GM18909 (cell line): ENCODE measurements around the gene SLX9.
"Not testable (repeated sequence)": the region's sequence is repeated elsewhere in the genome, so short reads cannot be mapped to it uniquely, and the experiment has no call there.

ENCODE experiments used
- ATAC-seq: cut with Tn5 transposase; IDR thresholded peaks from one replicate; pipeline ENCODE4 v1.9.1; 2021; ENCODE audit warnings: mild to moderate bottlenecking; ENCODE audit not compliant: unreplicated experiment, poor library complexity

Gene SLX9

DNA sequence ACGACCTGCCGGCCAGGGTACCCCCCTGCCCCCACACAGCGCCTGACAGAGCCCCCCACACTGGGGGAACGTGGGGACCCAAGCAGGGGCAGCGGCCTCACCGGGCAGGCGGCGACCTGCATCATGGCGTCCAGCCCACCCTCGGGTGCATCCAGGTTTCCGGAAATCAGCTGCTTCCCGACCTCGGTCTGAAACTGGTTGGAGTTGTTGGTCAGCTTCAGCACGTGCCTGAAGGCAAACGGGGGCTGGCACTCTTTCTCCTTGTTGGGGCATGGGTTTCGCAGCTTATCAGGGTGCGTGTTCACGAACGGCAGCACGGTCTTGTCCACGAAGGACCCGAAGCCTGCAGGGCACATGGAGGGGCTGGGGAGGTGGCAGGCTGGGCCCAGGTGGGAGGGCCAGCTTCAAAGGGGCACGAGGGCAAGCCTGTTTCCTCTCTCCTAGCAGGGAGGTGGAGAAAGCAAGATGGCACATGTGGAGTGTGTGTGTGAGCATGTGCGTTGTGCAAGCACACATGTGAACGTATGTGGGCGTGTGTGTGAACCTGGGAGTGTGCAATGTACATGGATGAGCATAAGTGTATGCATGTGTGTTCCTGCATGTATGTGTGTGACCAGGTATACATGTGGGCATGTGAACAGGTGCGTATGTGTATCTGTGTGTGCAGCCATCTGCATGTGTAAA lies 38.3 kb upstream of the SLX9 start:
- ATAC-seq, result no peak

DNA sequence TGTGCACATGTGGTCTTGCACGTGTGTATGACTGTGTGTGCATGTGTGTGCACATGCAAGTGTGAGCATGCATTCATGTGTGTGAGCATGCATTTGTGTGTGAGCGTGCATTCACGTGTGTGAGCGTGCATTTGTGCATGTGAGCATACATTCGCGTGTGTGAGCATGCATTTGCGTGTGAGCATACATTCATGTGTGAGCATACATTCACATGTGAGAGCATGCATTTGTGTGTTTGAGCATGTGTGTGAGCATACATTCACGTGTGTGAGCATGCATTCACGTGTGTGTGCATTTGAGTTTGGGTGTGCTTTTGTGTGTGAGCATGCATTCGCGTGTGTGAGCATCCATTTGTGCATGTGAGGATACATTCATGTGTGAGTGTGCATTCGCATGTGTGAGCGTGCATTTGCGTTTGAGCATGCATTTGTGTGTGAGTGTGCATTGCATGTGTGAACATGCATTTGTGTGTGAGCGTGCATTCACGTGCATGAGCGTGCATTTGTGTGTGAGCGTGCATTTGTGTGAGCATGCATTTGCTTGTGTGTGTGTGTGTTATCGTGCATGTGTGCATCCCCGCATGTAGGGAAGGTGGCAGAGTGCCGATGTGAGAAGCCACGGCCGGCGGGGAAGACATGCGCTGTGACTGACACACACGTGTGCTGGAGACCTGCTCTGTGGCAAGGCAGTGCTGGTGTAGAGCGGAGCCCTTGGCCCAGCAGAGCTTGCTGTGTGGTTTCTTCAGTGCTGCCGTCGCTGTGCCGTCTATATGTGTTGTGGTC lies 37.4 kb upstream of the SLX9 start:
- ATAC-seq, result no peak

DNA sequence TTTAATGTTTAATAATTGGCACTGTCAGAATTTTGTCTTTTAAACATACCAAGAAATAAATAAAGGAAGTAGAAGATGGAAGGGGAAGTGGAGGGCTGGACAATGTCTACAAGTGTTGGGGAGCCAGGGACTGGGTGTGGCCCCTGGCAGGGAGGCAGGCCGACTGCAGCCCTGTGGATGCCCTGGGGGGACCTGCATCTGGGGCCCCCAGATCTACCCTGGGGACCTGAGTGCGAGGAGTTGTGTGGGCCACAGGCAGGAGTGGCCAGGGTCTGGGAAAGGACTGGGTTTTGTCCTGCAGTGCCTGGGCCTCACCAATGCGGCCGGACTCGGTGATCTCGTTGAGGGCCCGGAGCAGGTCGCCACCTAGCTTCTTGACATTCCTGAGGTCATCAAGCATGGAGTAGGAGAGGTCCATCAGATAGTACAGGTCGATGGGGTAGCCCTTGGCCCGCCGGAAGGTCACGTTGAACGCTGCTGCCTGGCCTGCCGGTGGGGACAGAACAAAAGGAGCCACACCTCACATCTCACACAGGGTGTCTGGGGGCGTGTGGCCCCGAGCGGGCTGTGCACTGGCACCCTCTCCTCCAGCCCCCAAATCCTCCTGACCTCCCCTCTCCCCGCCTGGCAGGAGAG lies 36.7 kb upstream of the SLX9 start:
- no peak for ATAC-seq

DNA sequence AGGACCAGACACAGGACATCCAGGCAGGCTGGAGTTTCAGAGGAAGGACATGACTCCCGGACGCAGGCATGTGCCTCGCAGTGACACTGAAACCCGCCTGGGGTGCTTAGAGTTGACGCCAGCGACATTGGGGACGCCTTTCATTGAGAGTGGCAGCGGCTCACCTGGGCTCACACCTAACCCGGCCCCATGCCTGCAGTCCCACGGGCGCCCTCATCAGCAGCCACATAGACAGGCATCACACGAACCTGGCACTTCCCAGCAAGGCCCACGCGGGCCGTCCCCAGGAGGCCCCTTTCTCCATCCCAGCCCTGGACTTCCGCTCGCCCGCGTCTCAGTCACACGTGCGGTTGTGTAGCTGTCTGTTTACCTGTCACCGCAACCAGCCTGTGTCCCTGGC lies 36.1 kb upstream of the SLX9 start:
- no peak for ATAC-seq

DNA sequence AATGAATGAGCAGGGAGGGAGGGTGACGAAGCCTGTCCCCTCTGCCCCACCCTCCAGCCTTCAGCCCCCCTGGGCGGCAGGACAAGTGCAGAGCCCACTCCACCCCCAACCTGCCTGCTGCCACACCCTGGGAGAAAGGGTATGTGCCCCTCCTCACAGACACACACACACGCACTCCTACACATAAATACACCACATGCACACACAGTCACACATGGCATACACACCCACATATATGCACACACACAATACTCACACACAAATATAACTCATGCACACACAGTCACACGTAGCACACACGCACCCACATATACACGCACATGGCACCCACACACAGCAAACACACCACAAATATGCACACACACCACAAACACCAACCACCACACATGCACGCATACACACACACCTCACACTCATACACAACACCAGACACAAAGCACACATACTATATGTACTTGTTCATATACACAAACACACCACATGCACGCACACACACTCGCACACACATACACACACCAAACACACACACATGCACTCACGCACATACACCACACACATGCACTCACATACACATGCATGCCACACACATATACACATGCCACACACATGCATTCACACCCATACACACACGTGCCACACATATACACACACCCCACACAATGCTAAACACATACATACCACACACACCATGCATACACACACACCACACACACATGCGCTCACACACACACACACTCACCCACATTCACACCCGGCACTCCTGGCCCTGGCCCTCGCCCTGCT lies 35.5 kb upstream of the SLX9 start:
- ATAC-seq, result no peak

DNA sequence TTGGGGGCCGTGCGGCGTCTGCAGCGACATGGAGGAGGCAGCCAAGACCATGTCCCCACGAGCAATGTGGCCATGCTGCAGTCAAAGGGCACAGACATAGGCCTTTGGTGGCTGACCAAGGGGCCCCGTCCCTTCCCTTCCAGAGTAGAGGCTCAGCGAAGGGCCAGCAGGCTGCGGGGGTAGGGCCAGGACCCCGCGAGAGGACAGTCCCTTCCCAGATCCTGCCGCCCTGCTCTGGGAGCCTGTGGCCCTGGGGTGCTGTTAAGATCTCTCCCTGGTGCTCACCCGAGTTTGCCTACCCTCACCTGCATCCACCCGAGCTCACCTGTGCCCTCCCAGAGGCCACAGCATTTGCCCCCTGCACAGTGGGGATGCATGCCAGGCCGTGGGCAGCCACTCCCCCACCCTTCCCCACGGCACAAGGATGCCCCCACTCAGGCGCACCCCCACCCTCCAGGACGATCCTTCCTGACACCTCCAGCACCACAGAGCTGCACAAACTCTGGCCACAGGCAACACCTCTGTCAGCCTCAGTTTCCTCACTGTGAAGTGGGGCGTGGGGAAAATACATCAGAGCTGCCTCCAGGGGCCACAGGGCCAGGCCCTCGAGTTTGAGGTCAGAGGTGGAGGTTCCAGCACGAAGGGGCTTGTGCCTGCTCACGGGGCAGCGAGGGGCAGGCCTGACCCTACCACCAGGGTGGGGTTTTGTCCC lies 34.7 kb upstream of the SLX9 start:
- no peak for ATAC-seq

DNA sequence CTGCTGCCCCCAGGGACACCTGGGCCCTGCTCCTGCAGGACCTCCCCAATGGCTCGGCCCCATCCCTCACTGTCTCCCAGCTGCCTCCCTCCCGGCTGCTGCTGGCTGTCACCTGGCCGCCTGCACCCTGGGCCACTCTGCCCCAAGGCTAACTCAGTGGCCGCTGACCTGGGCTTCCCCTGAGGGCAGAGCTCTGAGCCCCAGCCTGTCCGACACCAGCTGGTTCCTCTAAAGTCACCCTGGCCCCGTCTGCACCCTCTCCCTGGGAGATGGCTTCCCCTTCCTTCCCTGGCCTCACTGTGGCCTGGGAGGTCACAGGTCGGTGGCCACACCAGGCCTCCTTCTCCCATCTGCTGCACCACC lies 34.1 kb upstream of the SLX9 start:
- no peak for ATAC-seq

DNA sequence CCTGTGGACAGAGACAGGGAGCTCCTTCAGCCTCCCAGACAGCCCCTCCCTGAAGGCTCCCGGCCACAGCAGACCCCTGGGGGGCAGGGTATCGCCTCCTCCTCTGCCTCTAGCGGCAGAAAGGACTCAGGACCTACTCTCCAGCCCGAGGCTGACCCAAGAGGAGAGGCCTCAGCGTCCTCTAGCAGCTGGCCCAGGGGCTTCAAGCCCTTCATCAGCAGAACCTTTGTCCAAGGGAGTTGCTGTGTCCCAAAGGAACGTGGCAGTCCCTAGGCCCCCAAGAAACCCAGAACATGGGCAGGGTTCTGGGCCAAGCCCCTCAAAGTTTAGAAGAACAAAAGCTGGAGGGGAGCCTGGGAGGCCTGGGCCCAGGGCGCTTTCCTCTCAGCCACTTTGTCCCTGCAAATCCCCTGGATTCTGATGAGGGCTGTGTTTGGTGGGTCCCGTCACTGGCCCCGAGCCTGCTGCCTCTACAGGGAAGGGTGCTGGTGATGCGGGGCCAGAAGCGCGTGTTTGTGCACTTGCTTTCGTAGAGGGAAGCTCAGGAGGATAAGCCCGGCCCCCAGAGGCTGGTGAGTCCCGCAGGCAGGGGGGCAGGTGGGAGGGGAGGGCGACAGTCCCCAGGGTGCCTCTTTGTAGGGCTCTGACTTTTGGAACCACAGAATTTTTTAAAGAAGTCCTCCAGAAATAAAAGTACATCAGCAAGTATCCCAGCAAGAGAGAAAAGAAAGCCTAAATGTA lies 32.4 kb upstream of the SLX9 start:
- ATAC-seq, result no peak

DNA sequence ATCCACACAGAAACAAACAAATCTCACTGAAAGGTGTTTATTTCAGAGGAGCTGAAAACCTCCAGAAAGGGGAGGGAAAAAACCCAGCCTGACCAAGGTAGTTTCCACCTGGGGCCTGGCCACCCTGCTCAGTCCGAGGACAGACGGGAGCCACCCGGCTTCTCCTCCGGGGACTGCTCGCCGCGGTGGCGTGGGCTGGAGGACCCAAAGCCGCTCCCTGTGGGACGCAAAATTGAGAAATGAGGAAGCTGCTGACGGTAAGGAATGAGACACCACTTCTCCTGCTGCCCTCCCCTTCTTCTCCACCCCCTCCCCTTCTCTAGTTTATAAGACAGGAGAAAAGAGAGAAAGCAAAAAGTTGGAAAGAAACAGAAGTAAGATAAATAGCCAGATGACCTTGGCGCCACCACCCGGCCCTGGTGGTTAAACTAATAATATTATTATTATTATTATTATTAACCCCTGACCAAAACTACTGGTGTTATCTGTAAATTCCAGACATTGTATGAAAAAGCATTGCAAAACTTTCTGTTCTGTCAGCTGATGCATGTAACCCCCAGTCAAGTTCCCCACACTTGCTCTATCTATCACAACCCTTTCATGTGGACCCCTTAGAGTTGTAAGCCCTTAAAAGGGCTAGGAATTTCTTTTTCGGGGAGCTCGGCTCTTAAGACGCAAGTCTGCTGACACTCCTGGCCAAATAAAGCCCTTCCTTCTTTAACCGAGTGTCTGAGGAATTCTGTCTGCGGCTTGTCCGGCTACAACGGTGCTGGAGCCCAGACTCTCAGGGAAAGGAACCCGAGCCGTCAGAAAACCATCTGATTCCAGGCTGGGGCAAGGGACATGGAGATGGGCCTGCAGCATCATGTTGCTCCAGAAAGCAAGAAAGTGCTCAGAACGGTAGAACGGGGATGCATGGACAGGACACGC lies 31.6 kb upstream of the SLX9 start:
- ATAC-seq, result no peak

DNA sequence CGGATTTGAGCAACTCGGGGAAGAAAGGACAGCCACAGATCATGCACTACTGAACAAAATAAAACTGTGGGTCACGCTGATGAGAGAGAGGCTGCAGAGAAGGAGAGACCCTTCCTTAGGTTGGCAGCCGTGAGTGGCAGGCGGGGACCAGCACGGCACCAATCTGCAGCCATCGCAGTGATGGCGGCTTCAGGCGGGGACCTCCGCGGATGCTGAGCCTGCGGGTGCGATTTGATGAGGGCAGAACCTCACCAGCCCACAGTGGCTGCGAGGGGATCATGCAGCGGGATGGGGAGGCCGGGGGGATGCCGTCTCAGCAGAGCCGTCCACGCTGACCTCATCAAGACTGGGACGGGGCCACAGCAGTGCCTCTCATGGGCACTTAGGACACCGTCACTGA lies 30.9 kb upstream of the SLX9 start:
- ATAC-seq, result no peak

DNA sequence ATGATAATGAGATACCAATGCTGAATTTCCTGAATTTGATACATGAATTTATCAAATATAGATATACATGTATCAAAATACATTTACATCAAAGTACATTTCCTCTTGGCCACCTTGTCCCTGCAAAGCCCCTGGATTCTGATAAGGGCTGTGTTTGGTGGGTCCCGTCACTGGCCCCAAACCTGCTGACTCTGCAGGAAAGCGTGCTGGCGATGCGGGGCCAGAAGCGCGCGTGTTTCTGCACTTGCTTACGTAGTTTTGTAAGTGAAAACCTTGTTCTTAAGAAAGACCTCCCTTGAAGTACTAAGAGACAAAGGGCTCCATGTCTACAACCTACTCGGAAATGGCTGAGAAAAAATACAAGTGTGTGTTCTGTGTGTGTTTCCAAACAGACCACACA lies 30.1 kb upstream of the SLX9 start:
- no peak for ATAC-seq

DNA sequence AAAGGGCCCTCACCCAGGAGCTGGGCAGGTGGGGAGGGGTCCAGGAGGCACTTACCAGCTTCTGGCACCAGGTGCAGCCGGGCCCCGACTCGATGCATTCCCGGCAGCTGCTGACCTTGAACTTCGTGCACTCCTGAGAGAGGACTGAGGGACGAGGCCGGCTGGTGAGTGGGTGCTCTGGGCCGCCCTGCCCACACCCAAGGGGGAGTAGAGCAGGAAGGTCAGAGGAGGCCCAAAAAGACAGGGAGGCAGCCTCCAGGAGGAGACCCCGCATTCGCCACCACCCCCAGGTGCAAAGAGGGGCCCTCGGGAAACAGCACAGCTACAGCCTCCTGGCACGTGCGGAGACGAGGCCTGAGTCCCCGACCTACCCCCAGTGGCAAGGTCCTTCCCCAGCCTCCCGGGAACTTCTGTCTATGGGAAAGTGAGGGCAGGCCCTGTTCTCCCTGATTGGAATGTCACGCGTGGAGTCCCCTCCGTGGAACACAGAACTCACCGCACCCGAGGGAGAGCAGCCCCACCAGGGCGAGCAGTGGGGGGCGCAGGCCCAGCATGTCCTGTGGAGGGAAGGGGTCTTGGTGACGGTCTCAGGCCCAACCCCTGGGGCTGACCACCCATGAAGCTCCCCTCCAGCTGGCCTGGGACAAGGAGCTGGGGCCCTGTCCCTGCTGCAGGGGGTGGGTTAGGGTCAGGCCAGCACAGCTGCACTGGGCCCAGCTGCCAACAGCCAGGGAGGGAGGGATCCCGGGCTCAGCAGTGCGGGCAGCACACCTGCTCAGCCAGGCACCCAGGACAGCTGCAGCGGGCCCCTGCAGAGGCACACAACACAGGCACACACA lies 29.4 kb upstream of the SLX9 start:
- no peak for ATAC-seq

DNA sequence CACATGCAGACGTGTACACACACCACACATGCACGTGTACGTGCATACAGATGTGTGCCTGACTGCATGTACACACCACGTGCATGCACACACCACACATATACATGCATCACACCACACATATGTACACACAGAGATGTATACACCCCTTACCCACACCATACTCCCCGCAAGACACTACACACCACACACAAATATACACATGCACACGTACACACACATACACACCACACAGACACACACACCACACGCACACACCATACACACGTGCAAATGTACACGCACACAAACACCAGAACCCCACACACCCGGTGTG lies 28.8 kb upstream of the SLX9 start:
- no peak for ATAC-seq

DNA sequence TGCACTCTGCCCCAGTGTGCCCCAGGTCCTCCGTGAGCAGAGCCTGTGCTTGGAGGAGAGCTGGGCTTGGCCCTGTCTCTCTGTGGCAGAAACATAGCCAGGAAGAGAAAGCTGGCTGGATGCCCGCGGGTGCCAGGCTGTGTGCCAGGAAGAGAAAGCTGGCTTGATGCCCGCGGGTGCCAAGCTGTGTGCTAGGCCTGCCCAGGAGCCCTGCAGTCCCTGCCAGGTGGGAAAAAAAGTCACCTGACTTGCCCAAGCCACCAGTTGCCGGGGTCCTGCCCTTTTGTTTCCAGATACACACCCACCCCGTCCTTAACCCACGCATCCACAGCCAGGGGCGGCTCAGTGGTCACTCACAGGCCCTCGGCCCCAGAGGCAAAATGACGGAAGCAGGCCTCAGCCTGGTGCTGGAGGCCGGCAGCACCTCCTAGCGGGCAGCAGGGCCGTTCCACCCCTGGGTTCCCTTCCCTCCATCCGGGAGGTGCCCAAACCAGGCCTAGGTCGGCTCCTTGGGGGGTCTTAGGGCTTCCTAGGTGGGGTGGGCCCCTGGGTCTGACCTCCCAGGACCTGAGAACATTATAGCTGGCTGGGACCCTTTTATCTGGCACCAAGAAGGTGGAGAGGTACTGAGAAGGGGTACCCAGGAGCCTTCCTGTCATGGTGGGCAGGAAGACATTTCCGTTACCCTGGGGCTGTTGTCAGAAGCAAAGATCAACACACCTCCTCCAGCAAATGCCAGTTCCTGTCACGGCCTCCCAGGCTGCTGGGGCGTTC lies 28.3 kb upstream of the SLX9 start:
- ATAC-seq, result peak; percentile 53

DNA sequence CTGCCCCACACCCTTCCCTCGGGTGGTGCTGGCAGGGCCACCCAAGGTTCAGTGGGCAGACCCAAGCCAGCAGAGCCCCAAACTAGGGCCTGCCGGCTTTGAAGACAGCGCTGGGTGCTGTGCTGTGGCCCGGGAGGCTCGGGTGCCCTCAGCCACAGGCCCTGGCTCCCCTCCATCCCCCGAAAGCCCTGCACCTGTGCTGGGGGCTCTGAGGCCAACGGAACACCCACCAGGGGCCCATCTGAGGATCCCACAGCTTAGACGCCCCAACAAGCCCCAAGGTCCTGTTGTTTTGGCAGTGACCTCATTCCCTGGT lies 27.7 kb upstream of the SLX9 start:
- ATAC-seq, result no peak

DNA sequence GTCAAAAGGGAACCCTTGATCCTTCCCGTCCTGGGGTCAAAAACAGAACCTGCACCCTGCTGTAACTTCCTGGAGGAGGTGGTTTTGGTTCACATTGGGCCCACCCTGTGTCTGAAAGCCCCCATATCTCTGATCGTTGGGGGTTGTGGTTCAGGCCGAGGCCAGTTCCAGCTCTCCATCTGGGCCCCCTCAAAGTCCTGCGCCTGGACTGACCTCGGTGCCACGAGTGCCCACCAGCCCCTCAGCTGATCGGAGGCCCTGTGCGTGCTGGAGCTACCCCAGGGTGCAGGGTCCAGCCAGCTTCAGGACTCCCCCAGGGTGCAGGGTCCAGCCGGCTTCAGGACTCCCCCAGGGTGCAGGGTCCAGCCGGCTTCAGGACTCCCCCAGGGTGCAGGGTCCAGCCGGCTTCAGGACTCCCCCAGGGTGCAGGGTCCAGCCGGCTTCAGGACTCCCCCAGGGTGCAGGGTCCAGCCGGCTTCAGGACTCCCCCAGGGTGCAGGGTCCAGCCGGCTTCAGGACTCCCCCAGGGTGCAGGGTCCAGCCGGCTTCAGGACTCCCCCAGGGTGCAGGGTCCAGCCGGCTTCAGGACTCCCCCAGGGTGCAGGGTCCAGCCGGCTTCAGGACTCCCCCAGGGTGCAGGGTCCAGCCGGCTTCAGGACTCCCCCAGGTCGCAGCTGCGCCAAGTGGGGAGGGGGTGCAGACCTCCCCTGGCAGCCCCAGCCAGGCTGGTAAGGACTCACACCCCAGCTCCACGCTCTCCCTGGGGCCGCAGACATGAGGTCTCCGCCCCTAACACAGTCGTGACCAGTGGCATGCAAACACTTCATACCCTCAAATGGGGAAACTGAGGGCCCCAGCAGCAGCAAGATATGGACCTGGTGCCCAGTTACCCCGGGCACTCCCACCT lies 27.1 kb upstream of the SLX9 start:
- not testable (repeated sequence) for ATAC-seq
